Subcutaneous abdominal adipose tissue (tissue), 5 donors: Measurements from ENCODE around the gene MRPS18B.

Experiments
- H3K27ac ChIP-seq: one replicate; pipeline ENCODE4 v1.7.0; 2013; ENCODE audit warnings: low read depth, mild to moderate bottlenecking, inconsistent platforms, low read length, moderate library complexity
- H3K27me3 ChIP-seq, 5 donors: one replicate each; pipeline ENCODE4 v1.7.0; 2013; ENCODE audit warnings: low read length in 5 of 5, inconsistent platforms in 1 of 5; ENCODE audit not compliant: control insufficient read depth in 5 of 5, insufficient read depth in 4 of 5
- H3K36me3 ChIP-seq, 5 donors: one replicate each; pipeline ENCODE4 v1.7.0; 2013; ENCODE audit warnings: low read length in 5 of 5; ENCODE audit not compliant: control insufficient read depth in 5 of 5, insufficient read depth in 5 of 5
- H3K4me1 ChIP-seq, 5 donors: one replicate each; pipeline ENCODE4 v1.7.0; 2013; ENCODE audit warnings: low read length in 5 of 5, mild to moderate bottlenecking in 3 of 5, moderate library complexity in 1 of 5; ENCODE audit not compliant: control insufficient read depth in 5 of 5, insufficient read depth in 5 of 5
- H3K4me3 ChIP-seq, 5 donors: one replicate each; pipeline ENCODE4 v1.7.0; 2013; ENCODE audit warnings: low read length in 5 of 5, low read depth in 1 of 5
- H3K9ac ChIP-seq, 5 donors: one replicate each; pipeline ENCODE4 v1.7.0; 2013; ENCODE audit warnings: low read length in 5 of 5, mild to moderate bottlenecking in 4 of 5, moderate library complexity in 3 of 5
- H3K9me3 ChIP-seq, 5 donors: one replicate each; pipeline ENCODE4 v1.7.0; 2013; ENCODE audit warnings: low read length in 5 of 5; ENCODE audit not compliant: control insufficient read depth in 5 of 5
- donor health status: healthy.
- donor health status: healthy.
- donor health status: healthy.
- donor health status: healthy.
- donor health status: healthy.

The MRPS18B gene

DNA sequence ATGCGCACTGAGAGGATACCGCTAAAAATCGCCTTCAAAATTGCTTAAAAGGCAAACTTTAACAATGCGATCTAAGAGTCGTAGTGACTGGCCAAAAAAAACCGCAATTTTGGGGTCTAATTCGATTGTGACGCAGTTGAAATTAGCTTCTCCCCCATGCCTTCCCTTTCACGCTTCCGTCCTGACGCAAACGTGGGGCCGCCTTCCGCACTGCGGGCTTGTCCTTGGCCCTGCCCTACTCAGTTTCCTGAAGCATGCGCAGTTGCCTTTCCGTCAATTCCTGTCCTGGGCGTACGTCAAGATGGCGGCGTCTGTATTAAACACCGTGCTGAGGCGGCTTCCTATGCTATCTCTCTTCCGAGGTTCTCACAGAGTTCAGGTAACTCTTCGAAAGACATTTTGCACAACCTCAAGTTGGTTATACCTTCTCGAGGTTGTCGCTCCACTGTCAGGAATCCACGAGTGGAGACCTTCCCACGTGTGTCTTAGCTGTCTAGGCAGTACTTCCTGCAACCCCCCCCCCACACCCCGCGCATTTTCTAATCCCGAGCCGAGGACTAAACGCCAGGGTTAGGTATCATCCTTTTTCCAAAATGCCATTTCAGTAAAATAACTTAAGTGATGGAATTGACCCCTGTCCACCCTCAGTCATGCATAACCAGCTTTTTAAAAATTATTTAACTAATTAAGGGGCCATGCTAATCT is at the start of gene MRPS18B:
Gene MRPS18B, plus strand, starts transcription at position 276 of the 705 bp plus-strand sequence. Its CDS starts 26 bp downstream, at position 302.
- H3K9me3 ChIP-seq: no peaks in the 10 kb centered on the region
- H3K9ac ChIP-seq: peak within 1 kb of the TSS; percentile 96 to 100 (median 98)
- H3K36me3 ChIP-seq: peaks cover 2 to 42% (median 27%) of the 10 kb centered on the region in 5 donors
- H3K27ac ChIP-seq: peak within 1 kb of the TSS; percentile 99
- H3K4me3 ChIP-seq: peak within 1 kb of the TSS; percentile 82 to 100 (median 100)
- peaks cover 10 to 38% (median 32%) of the 10 kb centered on the region in 5 donors for H3K4me1 ChIP-seq
- H3K27me3 ChIP-seq: no peaks in the 10 kb centered on the region

DNA sequence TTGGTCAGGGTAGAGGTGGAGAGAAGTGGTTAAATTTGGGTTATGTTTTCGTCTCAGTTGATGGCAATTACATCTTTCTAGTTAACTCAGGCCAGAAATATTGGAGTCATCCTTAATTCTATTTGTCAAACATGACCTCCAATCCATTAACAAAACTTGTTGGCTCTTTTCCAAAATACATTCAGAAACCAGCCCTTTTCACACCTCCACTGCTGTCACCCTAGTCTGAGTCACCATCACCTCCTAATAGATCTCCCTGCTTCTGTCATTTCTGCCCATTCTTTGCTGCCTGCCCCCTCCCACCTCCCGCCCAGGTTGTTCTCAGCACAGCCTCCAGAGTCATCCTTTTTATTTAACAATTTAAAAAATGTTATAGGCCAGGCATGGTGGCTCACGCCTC is 49.4 kb upstream of the MRPS18B start:
- Histone ChIP-seq H3K4me1 (peaks cover 3 to 32% (median 27%) of the 10 kb centered on the region in 5 donors), H3K4me3 (no peak overlapping the region), H3K36me3 (peaks cover 0 to 2% (median 2%) of the 10 kb centered on the region in 5 donors), H3K9me3 (no peaks in the 10 kb centered on the region), H3K9ac (no peak overlapping the region), H3K27ac (no peak overlapping the region), H3K27me3 (no peaks in the 10 kb centered on the region)

DNA sequence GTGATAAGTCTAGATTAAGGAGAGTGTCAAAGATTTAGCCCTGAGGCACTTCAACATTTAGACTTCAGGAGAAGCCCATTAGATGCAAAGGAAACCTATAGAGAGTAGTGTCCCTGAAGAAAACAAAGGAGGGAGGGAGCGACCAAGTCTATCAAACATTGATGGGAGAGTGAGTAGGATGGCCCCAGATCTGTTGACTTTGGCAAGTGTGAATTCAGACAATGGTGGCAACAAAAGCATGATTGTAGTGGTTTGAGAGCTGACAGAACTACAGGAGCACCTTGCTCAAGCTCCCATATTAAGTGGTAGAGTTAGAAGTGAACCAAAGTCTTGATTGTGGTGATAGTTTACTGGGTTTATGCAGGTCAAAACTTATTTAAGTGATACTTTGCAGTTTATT is 47.4 kb upstream of the MRPS18B start:
- H3K4me3 ChIP-seq: peak overlapping the region; percentile 81 to 95 (median 90)
- H3K4me1 ChIP-seq: peaks cover 3 to 41% (median 32%) of the 10 kb centered on the region in 5 donors
- no peaks in the 10 kb centered on the region for H3K9me3 ChIP-seq
- H3K36me3 ChIP-seq: peaks cover 0 to 4% (median 0%) of the 10 kb centered on the region in 5 donors
- H3K27ac ChIP-seq: no peak overlapping the region
- no peaks in the 10 kb centered on the region for H3K27me3 ChIP-seq
- peak overlapping the region in 4 of 5 donors; percentile 84 to 97 (median 90) for H3K9ac ChIP-seq

DNA sequence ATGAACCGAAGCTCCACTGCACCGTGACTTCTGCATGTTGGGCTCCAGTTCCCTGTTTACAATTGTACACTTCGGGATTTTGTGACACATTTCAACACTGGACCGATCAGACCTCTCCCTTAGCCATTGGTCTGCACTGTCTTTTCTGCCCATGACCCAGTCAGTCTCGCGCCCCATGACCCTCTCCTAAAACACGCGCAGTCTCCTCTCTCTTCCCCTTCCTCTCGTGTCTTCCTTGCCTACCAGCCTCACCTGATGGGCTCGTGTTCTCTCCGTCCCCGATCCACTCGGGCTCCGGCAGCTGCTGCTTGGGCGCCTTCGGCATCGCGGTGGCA is 46.9 kb upstream of the MRPS18B start:
- H3K27me3 ChIP-seq: no peaks in the 10 kb centered on the region
- no peaks in the 10 kb centered on the region for H3K9me3 ChIP-seq
- peak overlapping the region; percentile 95 for H3K27ac ChIP-seq
- peak overlapping the region; percentile 30 to 97 (median 84) for H3K9ac ChIP-seq
- H3K4me3 ChIP-seq: peak overlapping the region; percentile 81 to 95 (median 90)
- H3K36me3 ChIP-seq: peaks cover 0 to 4% (median 0%) of the 10 kb centered on the region in 5 donors
- peaks cover 3 to 40% (median 32%) of the 10 kb centered on the region in 5 donors for H3K4me1 ChIP-seq

DNA sequence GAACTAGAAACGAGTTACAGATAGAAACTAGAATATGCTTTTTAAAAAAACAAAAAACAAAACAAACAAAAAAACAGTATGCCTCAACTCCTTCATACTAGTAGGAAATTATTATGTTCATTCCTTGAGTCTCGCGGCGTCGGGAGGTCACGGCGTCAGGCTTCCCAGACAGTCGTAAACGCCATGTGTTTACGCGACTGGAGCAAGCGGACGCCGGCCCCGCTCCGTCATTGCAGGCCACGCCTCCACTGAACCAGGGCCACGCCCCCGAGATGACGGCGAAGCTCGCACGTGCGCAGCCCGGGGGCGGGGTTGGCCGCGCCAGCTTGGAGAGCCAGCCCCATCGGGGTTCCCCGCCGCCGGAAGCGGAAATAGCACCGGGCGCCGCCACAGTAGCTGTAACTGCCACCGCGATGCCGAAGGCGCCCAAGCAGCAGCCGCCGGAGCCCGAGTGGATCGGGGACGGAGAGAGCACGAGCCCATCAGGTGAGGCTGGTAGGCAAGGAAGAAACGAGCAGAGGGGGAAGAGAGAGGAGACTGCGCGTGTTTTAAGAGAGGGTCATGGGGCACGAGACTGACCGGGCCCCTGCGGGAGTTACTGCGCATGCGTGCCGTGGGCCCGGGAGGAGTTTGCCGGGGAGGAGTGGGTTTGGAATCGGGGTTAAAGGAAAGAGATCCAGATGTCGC is 46.4 kb upstream of the MRPS18B start, which contains the start of gene ABCF1:
Gene ABCF1, plus strand, starts transcription at position 368 of the 687 bp plus-strand sequence. Its CDS starts 46 bp downstream, at position 414.
- H3K27me3 ChIP-seq: no peaks in the 10 kb centered on the region
- H3K36me3 ChIP-seq: peaks cover 0 to 4% (median 0%) of the 10 kb centered on the region in 5 donors
- H3K4me3 ChIP-seq: peak within 1 kb of the TSS; percentile 81 to 95 (median 90)
- H3K4me1 ChIP-seq: peaks cover 3 to 36% (median 32%) of the 10 kb centered on the region in 5 donors
- peak within 1 kb of the TSS; percentile 95 for H3K27ac ChIP-seq
- H3K9ac ChIP-seq: peak within 1 kb of the TSS; percentile 64 to 97 (median 84)
- no peaks in the 10 kb centered on the region for H3K9me3 ChIP-seq

DNA sequence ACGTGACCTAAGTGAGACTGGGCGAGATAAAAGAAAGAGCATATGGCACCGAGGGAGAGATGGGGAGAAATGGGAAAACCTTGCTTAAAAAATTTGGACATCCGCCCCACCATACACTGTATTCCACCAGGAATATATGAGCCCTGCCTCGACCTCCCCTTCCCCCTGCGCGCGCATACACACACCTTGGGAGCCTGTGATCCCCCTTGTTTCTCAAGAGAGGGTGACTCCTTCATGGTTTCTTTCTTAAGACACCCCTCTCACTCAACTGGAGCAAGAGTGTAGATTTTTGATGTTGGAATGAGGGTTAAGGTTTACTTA is 45.9 kb upstream of the MRPS18B start:
- H3K9me3 ChIP-seq: no peaks in the 10 kb centered on the region
- peak overlapping the region; percentile 95 for H3K27ac ChIP-seq
- peaks cover 3 to 36% (median 32%) of the 10 kb centered on the region in 5 donors for H3K4me1 ChIP-seq
- H3K4me3 ChIP-seq: peak overlapping the region; percentile 81 to 93 (median 90)
- no peaks in the 10 kb centered on the region for H3K27me3 ChIP-seq
- peaks cover 0 to 4% (median 2%) of the 10 kb centered on the region in 5 donors for H3K36me3 ChIP-seq
- peak overlapping the region; percentile 64 to 97 (median 84) for H3K9ac ChIP-seq

DNA sequence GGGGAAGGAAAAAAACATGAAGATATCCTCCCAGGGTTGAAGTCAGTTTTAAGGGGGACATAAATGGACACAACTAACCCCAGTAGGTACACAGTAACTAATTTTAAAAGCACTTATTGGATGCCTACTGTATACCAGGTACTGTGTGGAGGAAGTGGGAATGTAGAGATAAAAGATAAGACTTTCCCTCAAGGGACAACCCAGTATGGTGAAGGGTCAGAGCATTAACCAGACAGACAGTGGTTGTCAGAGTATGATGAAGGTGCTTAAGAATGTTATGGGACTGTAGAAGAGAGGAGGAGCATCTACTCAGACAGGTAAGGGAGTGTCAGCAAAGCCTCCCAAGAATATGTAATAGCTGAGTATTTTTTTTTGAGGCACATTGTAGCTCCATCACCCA is 45.5 kb upstream of the MRPS18B start:
- Histone ChIP-seq H3K4me1 (peaks cover 3 to 36% (median 32%) of the 10 kb centered on the region in 5 donors), H3K9me3 (no peaks in the 10 kb centered on the region), H3K9ac (peak overlapping the region; percentile 64 to 97 (median 84)), H3K27ac (peak overlapping the region; percentile 95), H3K36me3 (peaks cover 3 to 8% (median 3%) of the 10 kb centered on the region in 5 donors), H3K27me3 (no peaks in the 10 kb centered on the region), H3K4me3 (peak overlapping the region; percentile 81 to 93 (median 90))

DNA sequence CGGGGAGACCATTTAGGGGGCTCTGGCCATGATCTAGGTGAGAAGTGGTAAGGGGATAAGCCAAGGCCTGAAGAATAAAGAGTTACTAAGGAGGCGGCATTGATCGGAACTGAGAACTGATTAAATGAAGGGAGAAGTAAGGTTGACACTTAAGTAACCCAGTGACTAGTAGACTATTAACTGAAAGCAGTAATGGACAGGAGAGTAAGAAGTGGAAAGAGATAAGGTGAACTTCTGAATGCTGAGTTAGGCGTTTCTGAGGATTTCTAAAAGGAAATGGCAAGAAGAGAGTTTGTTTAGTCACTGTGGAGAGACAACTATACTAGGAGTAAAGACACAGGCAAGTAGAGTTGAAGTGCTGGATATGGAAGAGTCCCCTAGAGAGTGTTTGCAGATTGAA is 44.5 kb upstream of the MRPS18B start:
- Histone ChIP-seq H3K9me3 (no peaks in the 10 kb centered on the region), H3K27me3 (no peaks in the 10 kb centered on the region), H3K4me1 (peaks cover 3 to 36% (median 32%) of the 10 kb centered on the region in 5 donors), H3K27ac (no peak overlapping the region), H3K4me3 (no peak overlapping the region), H3K36me3 (peaks cover 6 to 17% (median 13%) of the 10 kb centered on the region in 5 donors), H3K9ac (peak overlapping the region in 3 of 5 donors; percentile 0 to 96 (median 11))

DNA sequence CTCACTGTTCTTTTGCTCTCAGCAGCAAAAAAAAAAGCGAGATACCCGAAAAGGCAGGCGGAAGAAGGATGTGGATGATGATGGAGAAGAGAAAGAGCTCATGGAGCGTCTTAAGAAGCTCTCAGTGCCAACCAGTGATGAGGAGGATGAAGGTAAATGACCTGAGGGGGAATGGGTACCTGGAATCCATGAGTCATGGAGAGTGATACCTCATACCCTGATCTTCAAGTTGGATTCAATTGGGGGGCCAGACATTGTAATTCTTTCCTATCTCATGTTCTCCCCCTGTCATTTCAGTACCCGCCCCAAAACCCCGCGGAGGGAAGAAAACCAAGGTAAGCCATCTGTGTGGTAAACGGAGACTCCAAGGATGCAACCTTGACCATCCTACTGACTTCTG is 39.6 kb upstream of the MRPS18B start:
- peaks cover 13 to 63% (median 54%) of the 10 kb centered on the region in 5 donors for H3K36me3 ChIP-seq
- no peaks in the 10 kb centered on the region for H3K27me3 ChIP-seq
- no peak overlapping the region for H3K27ac ChIP-seq
- H3K4me1 ChIP-seq: peaks cover 0 to 11% (median 7%) of the 10 kb centered on the region in 5 donors
- no peaks in the 10 kb centered on the region for H3K9me3 ChIP-seq
- H3K4me3 ChIP-seq: no peak overlapping the region
- H3K9ac ChIP-seq: no peak overlapping the region

DNA sequence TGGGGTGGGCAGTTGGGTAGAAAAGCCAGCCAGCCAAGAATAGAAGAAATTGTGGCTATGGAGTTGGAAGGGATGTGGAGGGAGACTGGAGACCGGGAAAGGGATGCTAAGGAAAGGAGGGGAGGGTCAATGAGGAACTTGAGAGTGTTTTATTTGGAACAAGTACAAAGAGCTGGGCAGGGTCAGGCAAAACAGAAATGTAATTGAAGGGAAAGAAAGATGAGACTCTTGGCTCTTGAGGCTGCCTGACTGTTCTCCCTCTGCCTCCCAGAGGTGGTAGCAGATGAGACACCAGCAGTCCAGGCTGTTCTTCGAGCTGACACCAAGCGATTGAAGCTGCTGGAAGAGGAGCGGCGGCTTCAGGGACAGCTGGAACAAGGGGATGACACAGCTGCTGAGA is 33.7 kb upstream of the MRPS18B start:
- H3K4me1 ChIP-seq: peaks cover 0 to 3% (median 0%) of the 10 kb centered on the region in 5 donors
- no peak overlapping the region for H3K4me3 ChIP-seq
- H3K27me3 ChIP-seq: no peaks in the 10 kb centered on the region
- H3K9ac ChIP-seq: no peak overlapping the region
- no peak overlapping the region for H3K27ac ChIP-seq
- H3K9me3 ChIP-seq: no peaks in the 10 kb centered on the region
- H3K36me3 ChIP-seq: peaks cover 8 to 96% (median 82%) of the 10 kb centered on the region in 5 donors
